ENCODE results near the gene CCDC17.

GRCh38 chr1:45660336-45660735 lies 36.5 kb upstream of the CCDC17 start:
- TF ChIP-seq CTCF (IDR thresholded peaks at IDR 0.05; ENCODE audit: low read depth, low read length) (no peak), POLR2A (IDR thresholded peaks at IDR 0.05; ENCODE audit: extremely low read depth, insufficient read length) (no peak)
